K562 (cell line): ENCODE data around the gene UBE2V1. TPM values are rescaled to one million over a fixed set of nuclear protein-coding genes. Genes with fewer than 3 reads are reported as not detected.

Experiments used
- ATAC-seq: fragments of 200-7000 bp; cut with Tn5 transposase; 3 replicates; pipeline ENCODE4 v1.9.1; 2020; ENCODE audit warnings: moderate library complexity
- BruUV-seq: library from RNA; stranded (reverse); fragments of 400-500 nt; replicated peaks from 2 replicates; lab custom pipeline; 2021; lab: Mats Ljungman, UMichigan
- CTCF ChIA-PET: fragments of 300-600 bp; formaldehyde crosslinking; extraction: SDS; loops from one replicate; lab custom pipeline; 2021; ENCODE audit warnings: low intra/inter-chr PET ratio; lab: Yijun Ruan, JAX
- POLR2A ChIA-PET: fragments of 300-600, 350-650 bp; sonication (Branson Sonifier 250); formaldehyde crosslinking; extraction: SDS; loops from one replicate; lab custom pipeline; 2021; ENCODE audit warnings: antibody characterized with exemption, inconsistent platforms; lab: Yijun Ruan, JAX
- DNase-seq, 4 experiments: peaks; one replicate each; pipeline versions ENCODE4 v3.0.0 to v3.0.0-alpha.2; 2011 to 2018; ENCODE audit warnings: low spot score in 3 of 4, mixed read lengths in 3 of 4; ENCODE audit errors: extremely low read depth in 1 of 4
- FAIRE-seq: peaks from 2 replicates; lab custom pipeline; 2011; peaks lifted over from hg19 to GRCh38; lab: Jason Lieb, UNC
- H2AFZ ChIP-seq: 2 replicates; pipeline ENCODE4 v1.6.0; 2011; ENCODE audit warnings: low read depth, low read length, control low read depth, inconsistent platforms
- H3K27ac ChIP-seq: fragments of 200-600 bp; 3 replicates; pipeline ENCODE4 v1.8.0; 2011; ENCODE audit warnings: low read depth, mild to moderate bottlenecking, control low read depth, inconsistent platforms, low read length, moderate library complexity, mixed read lengths; ENCODE audit errors: extremely low read depth
- H3K27me3 ChIP-seq, 2 experiments: fragments of 300-600 bp in 1 of 2; 2 replicates in 1 of 2; 3 replicates in 1 of 2; pipeline versions ENCODE4 v1.6.0 to v1.8.0; 2011; ENCODE audit warnings: inconsistent platforms in 2 of 2, low read length in 2 of 2, mild to moderate bottlenecking in 1 of 2, mixed read lengths in 1 of 2, moderate library complexity in 1 of 2; ENCODE audit not compliant: control insufficient read depth in 2 of 2, insufficient read depth in 2 of 2
- H3K36me3 ChIP-seq: fragments of 300-600 bp; 3 replicates; pipeline ENCODE4 v1.8.0; 2011; ENCODE audit warnings: mild to moderate bottlenecking, low read length, inconsistent platforms; ENCODE audit not compliant: control insufficient read depth, insufficient read depth
- H3K4me1 ChIP-seq, 2 experiments: fragments of 200-600 bp in 1 of 2; replicated peaks in 1 of 2; 2 replicates in 1 of 2; 3 replicates in 1 of 2; pipeline versions ENCODE4 v1.5.1 to v1.8.0; 2011; ENCODE audit warnings: inconsistent platforms in 2 of 2, low read length in 2 of 2, mild to moderate bottlenecking in 1 of 2, mixed read lengths in 1 of 2, moderate library complexity in 1 of 2; ENCODE audit not compliant: control insufficient read depth in 2 of 2, insufficient read depth in 2 of 2
- H3K4me2 ChIP-seq: 2 replicates; pipeline ENCODE4 v1.6.1; 2011; ENCODE audit warnings: low read length, control low read depth, inconsistent platforms, mixed read lengths; ENCODE audit not compliant: insufficient read depth
- H3K4me3 ChIP-seq: fragments of 200-600 bp; sonication (generic), shearing (Covaris generic); 2 replicates; pipeline ENCODE4 v1.5.1; 2016; ENCODE audit warnings: control low read depth, inconsistent platforms
- H3K79me2 ChIP-seq: fragments of 200-600 bp; 3 replicates; pipeline ENCODE4 v1.8.0; 2011; ENCODE audit warnings: low read length, inconsistent platforms; ENCODE audit not compliant: control insufficient read depth, insufficient read depth
- H3K9ac ChIP-seq, 2 experiments: 2 replicates each; pipeline versions ENCODE4 v1.6.0 to v1.6.1; 2011; ENCODE audit warnings: low read depth in 2 of 2, low read length in 2 of 2, control low read depth in 1 of 2, inconsistent platforms in 1 of 2, mild to moderate bottlenecking in 1 of 2, mixed read lengths in 1 of 2; ENCODE audit not compliant: insufficient read depth in 1 of 2
- H3K9me1 ChIP-seq: one replicate; pipeline ENCODE4 v1.6.0; 2011; ENCODE audit warnings: inconsistent platforms, mild to moderate bottlenecking, low read length, moderate library complexity; ENCODE audit not compliant: control insufficient read depth, insufficient read depth
- H3K9me3 ChIP-seq: replicated peaks from 2 replicates; pipeline ENCODE4 v1.5.1; 2011; ENCODE audit warnings: low read depth, low read length, inconsistent platforms; ENCODE audit not compliant: control insufficient read depth, insufficient read depth
- H4K20me1 ChIP-seq: replicated peaks from 2 replicates; pipeline ENCODE4 v1.6.1; 2011; ENCODE audit warnings: low read length, inconsistent platforms, mixed read lengths; ENCODE audit not compliant: control insufficient read depth, insufficient read depth
- ATF3 ChIP-seq, 2 experiments: fragments of 450-650 bp in 1 of 2; sonication (generic) in 1 of 2; formaldehyde crosslinking in 1 of 2; IDR thresholded peaks in 1 of 2; conservative IDR thresholded peaks in 1 of 2; 2 replicates each; pipeline versions ENCODE4 v1.6.1 to v1.8.1; 2016 to 2023; ENCODE audit warnings: mild to moderate bottlenecking in 2 of 2, moderate library complexity in 2 of 2, inconsistent platforms in 1 of 2, missing genetic modification reagents in 1 of 2
- CBFA2T3 ChIP-seq: fragments of 450-650 bp; IDR thresholded peaks from 2 replicates; pipeline ENCODE4 v1.6.1; 2017
- CBX3 ChIP-seq, 2 experiments: IDR thresholded peaks; 1 replicate in 1 of 2; 2 replicates in 1 of 2; pipeline ENCODE4 v1.6.1; 2012; ENCODE audit warnings: inconsistent platforms in 2 of 2, low read length in 2 of 2, borderline replicate concordance in 1 of 2, control low read depth in 1 of 2
- FOXK2 ChIP-seq, 2 experiments: fragments of 450-650 bp; IDR thresholded peaks in 1 of 2; conservative IDR thresholded peaks in 1 of 2; 2 replicates each; pipeline ENCODE4 v1.6.1; 2016; ENCODE audit warnings: low read depth in 2 of 2, mild to moderate bottlenecking in 1 of 2
- GATA2 ChIP-seq: sonication (generic); formaldehyde crosslinking; IDR thresholded peaks from 2 replicates; pipeline ENCODE4 v1.4.0; 2020; ENCODE audit warnings: mild to moderate bottlenecking, missing genetic modification reagents
- GATAD2A ChIP-seq: fragments of 450-650 bp; IDR thresholded peaks from 2 replicates; pipeline ENCODE4 v1.6.1; 2017
- HMG20B ChIP-seq: fragments of 250-450 bp; sonication (Bioruptor Pico); IDR thresholded peaks from 2 replicates; pipeline ENCODE4 v1.5.0; 2021; ENCODE audit warnings: mild to moderate bottlenecking
- JUNB ChIP-seq: fragments of 450-650 bp; formaldehyde crosslinking; conservative IDR thresholded peaks from 2 replicates; pipeline ENCODE4 v1.4.0; 2020; ENCODE audit warnings: mild to moderate bottlenecking
- LARP7 ChIP-seq: fragments of 450-650 bp; IDR thresholded peaks from 2 replicates; pipeline ENCODE4 v1.6.1; 2016
- POLR2G ChIP-seq: fragments of 200-400 bp; formaldehyde crosslinking; IDR thresholded peaks from 2 replicates; pipeline ENCODE4 v1.6.1; 2017; ENCODE audit warnings: low read depth, mild to moderate bottlenecking, antibody characterized with exemption, low read length, moderate library complexity
- PPARD ChIP-seq: fragments of 250-450 bp; sonication (Bioruptor Pico); IDR thresholded peaks from 2 replicates; pipeline ENCODE4 v1.8.0; 2022; ENCODE audit warnings: inconsistent platforms, mild to moderate bottlenecking, moderate library complexity
- RHOXF2B ChIP-seq: fragments of 250-450 bp; sonication (Bioruptor Pico); conservative IDR thresholded peaks from 2 replicates; pipeline ENCODE4 v1.5.1; 2021
- SMAD3 ChIP-seq: fragments of 450-650 bp; formaldehyde crosslinking; conservative IDR thresholded peaks from 2 replicates; pipeline ENCODE4 v1.4.0; 2020; ENCODE audit warnings: mild to moderate bottlenecking
- STAT5B ChIP-seq: fragments of 250-450 bp; sonication (Bioruptor Pico); IDR thresholded peaks from 2 replicates; pipeline ENCODE4 v1.8.0; 2021; ENCODE audit warnings: mild to moderate bottlenecking, inconsistent platforms
- TAL1 ChIP-seq: fragments of 450-650 bp; IDR thresholded peaks from 2 replicates; pipeline ENCODE4 v1.6.1; 2016; ENCODE audit warnings: mild to moderate bottlenecking
- TEAD2 ChIP-seq: fragments of 450-650 bp; IDR thresholded peaks from 2 replicates; pipeline ENCODE4 v1.6.1; 2016; ENCODE audit warnings: missing genetic modification characterization, control low read depth, missing compliant biosample characterization
- TFE3 ChIP-seq: fragments of 450-650 bp; formaldehyde crosslinking; IDR thresholded peaks from 2 replicates; pipeline ENCODE4 v1.4.0; 2020; ENCODE audit warnings: mild to moderate bottlenecking, mixed read lengths
- TRIM28 ChIP-seq: fragments of 450-650 bp; IDR thresholded peaks from 2 replicates; pipeline ENCODE4 v1.6.1; 2017
- ZBTB43 ChIP-seq: sonication (generic); formaldehyde crosslinking; IDR thresholded peaks from 2 replicates; pipeline ENCODE4 v1.8.0; 2023; ENCODE audit warnings: mild to moderate bottlenecking, missing genetic modification reagents
- ZNF174 ChIP-seq: fragments of 250-450 bp; sonication (Bioruptor Pico); IDR thresholded peaks from 2 replicates; pipeline ENCODE4 v1.4.0; 2020; ENCODE audit warnings: mild to moderate bottlenecking
- ZNF584 ChIP-seq: fragments of 200-800 bp; sonication (Bioruptor generic); IDR thresholded peaks from 2 replicates; pipeline ENCODE4 v1.6.1; 2016; ENCODE audit warnings: low read depth, mild to moderate bottlenecking, missing genetic modification characterization, missing compliant biosample characterization
- WGBS: fragments of 100-300 bp; shearing (Covaris generic); methylation state at CpG from one replicate; pipeline ENCODE4 v1.1.6; 2016; ENCODE audit warnings: low coverage, mixed read lengths; ENCODE audit not compliant: insufficient coverage; ENCODE audit errors: missing lambda C conversion rate; 5-methylcytosine and 5-hydroxymethylcytosine counted together
- in situ Hi-C: fragments of 300-500 bp; cut with MboI; formaldehyde crosslinking; loops from 4 replicates; pipeline ENCODE4 v1.15.0; 2018; ENCODE audit warnings: inconsistent platforms, mixed read lengths
- intact Hi-C: fragments of 100-400 bp; cut with micrococcal nuclease; formaldehyde crosslinking; loops from 2 replicates; pipeline ENCODE4 v1.14.2; 2022
- polyA plus RNA-seq, 8 experiments: library from polyadenylated mRNA; depleted of rRNA in 4 of 8; stranded (reverse) in 5 of 8; unstranded in 3 of 8; fragments of >200 nt; fragmentation: Nextera tagmentation in 2 of 8; fragmentation: Illumina TruSeq in 1 of 8; extraction: Ambion mirVana in 2 of 8; extraction: Trizol in 1 of 8; gene quantifications; 2 replicates each; pipeline versions ENCODE4 v1.2.1 to v1.2.3, GENCODE V29; 2011 to 2014; ENCODE audit warnings: inconsistent platforms in 1 of 8, missing spikeins in 1 of 8
- total RNA-seq, 7 experiments: library from RNA; depleted of rRNA in 6 of 7; stranded (reverse); fragments of >200 nt in 6 of 7; fragmentation: Illumina TruSeq in 2 of 7; extraction: Trizol in 2 of 7; gene quantifications; 2 replicates each; pipeline versions ENCODE4 v1.2.1 to v1.2.3, GENCODE V29; 2011 to 2021; ENCODE audit warnings: low replicate concordance in 1 of 7

The UBE2V1 gene
- total and polyA plus RNA-seq, 9 of the 15 experiments (the other 6 are each of a cell fraction or from before 2014, with no cell fraction given), result 93.0 to 357 (median 119) TPM

- no peak for TF ChIP-seq FOXK2 (conservative IDR thresholded peaks at IDR 0.05 in 1 of 2, IDR thresholded peaks at IDR 0.05 in 1 of 2; ENCODE audit: low read depth in 2 of 2)
- TF ChIP-seq CBX3 (IDR thresholded peaks at IDR 0.05; ENCODE audit: borderline replicate concordance in 1 of 2, low read length in 2 of 2), result no peak
- TF ChIP-seq TEAD2, result no peak
- no peak for TF ChIP-seq ZNF174 (CRISPR knock-in tag)
- TF ChIP-seq SMAD3, result no peak
- TF ChIP-seq POLR2G, result no peak
- TF ChIP-seq RHOXF2B (CRISPR knock-in tag), result no peak
Observed at GRCh38 chr20:50068041-50068651, 44.8 kb downstream of the UBE2V1 start (continued).

- ChIA-PET POLR2A (interaction anchor here (0.6 to 6.5 kb wide), 4 partner anchors 9 to 289 kb away, joined by 3 to 74 read pairs (median 5); partner anchors contain the start of gene SNAI1), CTCF (no interaction called here)
- H3K27me3 ChIP-seq, result no peaks in the 10 kb centered on the region
- no peak overlapping the region for H3K4me3 ChIP-seq
- peaks cover 2 to 25% of the 10 kb centered on the region in 2 experiments; a peak in 4 of 5 replicates for H3K4me1 ChIP-seq
- no peak overlapping the region for H2AFZ ChIP-seq
- no peak for ATAC-seq
- in situ Hi-C loops (no loop called here), intact Hi-C loops (no loop called here)
- H3K4me2 ChIP-seq, result no peak overlapping the region
- H3K27ac ChIP-seq, result no peak overlapping the region
- no peak for FAIRE-seq
- no TSS peak for BruUV-seq
- H3K9me1 ChIP-seq, result no peaks in the 10 kb centered on the region
- H3K9ac ChIP-seq, result peak overlapping the region in 1 of 2 experiments; percentile 32; a peak in 1 of 4 replicates
- no peaks in the 10 kb centered on the region for H3K79me2 ChIP-seq
- no peaks in the 10 kb centered on the region for H4K20me1 ChIP-seq
- 38% methylated on average over 2 of the region's 2 CpGs for WGBS
- no peak for DNase-seq
- no peaks in the 10 kb centered on the region for H3K36me3 ChIP-seq
- H3K9me3 ChIP-seq, result no peaks in the 10 kb centered on the region
- no peak for TF ChIP-seq ZBTB43 (CRISPR knock-in tag)
- no peak for TF ChIP-seq ZNF584 (CRISPR knock-in tag)
- no peak for TF ChIP-seq GATAD2A
- no peak for TF ChIP-seq TRIM28
- no peak for TF ChIP-seq HMG20B (CRISPR knock-in tag)
- TF ChIP-seq PPARD (CRISPR knock-in tag), result no peak
- no peak for TF ChIP-seq TFE3 (CRISPR knock-in tag)
- TF ChIP-seq STAT5B (CRISPR knock-in tag), result no peak
- TF ChIP-seq LARP7, result no peak
- TF ChIP-seq TAL1, result no peak
- TF ChIP-seq CBFA2T3, result no peak
- no peak for TF ChIP-seq ATF3 (IDR thresholded peaks at IDR 0.05)
- no peak for TF ChIP-seq ATF3 (CRISPR knock-in tag; conservative IDR thresholded peaks at IDR 0.05)
- no peak for TF ChIP-seq GATA2 (CRISPR knock-in tag)
- TF ChIP-seq JUNB (CRISPR knock-in tag), result no peak
Observed at GRCh38 chr20:50067461-50067860, 45.5 kb downstream of the UBE2V1 start.
